NOMO-1 (cell line): Measurements from ENCODE around the gene LAMTOR1.
A peak's percentile ranks its signal among the peaks of the same experiment; 100 is the strongest.

Source experiments
- DNase-seq, 2 experiments: peaks; one replicate each; lab custom pipeline; 2025; ENCODE audit not compliant: unreplicated experiment in 2 of 2; lab: John Stamatoyannopoulos, UW

Gene LAMTOR1

DNA sequence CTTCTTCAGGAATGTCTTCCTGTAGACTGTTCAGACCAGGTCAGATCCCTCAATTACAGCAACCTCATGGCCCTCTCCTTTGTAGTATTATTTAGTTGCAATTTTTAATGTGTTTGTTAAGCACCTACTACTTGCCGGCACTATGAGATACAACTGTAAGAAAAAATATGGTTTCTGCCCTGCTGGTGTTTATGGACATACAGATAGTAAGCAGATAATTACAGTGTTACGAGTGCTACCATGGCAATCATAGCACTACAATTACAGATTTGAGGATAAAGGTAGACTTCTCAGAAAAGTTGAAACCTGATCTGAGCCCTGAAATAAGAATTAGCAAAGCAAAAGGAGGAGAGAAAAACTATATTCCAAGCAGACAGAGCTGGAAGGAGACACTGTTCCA is 19.7 kb downstream of the LAMTOR1 start:
- no peak for DNase-seq

DNA sequence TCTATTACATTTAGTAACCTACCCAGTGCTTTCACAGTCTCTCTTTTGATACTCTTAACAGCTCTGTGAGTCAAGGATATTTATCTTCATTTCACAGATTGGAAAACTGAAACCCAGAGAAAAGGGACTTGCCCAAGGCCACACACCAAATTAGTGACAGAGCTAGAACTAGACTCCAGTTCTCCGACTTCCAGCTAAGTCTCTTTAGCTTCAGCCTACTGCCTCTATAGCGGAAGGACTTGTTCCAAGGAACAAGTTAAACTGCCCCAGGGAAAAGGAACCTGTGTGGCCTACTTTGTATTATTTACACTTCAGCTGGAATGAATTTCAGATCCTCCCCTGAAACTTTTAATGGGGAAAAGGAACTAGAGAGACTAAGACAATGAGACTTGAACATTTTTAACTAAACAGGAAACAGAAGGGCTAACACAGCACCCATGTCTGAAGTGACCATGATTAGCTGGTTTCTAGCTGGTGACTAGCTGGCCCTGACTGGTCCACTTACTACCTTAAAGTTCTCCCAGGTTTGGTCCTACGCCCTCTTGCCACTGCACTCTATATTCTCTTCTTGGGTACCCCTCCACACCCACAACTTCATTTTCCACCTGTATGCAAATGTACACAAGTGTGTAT is 21.2 kb downstream of the LAMTOR1 start:
- no peak for DNase-seq

DNA sequence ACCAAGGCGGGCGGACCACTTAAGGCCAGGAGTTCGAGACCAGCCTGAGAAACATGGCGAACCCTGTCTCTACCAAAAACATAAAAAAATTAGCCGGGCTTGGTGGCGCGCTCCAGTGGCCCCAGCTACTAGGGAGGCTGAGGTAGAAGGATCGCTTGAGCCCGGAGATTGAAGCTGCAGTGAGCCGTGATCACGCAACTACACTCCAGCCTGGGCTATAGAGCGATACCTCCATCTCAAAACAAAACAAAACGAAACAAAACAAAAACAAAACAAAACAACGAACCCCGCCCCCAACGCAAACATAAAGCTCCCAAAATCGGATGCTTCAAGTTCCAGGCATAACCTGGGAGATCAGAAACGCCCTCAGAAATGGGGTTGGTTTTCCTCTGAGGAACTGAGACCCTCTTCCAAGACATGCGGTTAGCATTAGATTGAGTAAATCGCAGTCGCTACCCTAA is 21.9 kb downstream of the LAMTOR1 start:
- DNase-seq = no peak

DNA sequence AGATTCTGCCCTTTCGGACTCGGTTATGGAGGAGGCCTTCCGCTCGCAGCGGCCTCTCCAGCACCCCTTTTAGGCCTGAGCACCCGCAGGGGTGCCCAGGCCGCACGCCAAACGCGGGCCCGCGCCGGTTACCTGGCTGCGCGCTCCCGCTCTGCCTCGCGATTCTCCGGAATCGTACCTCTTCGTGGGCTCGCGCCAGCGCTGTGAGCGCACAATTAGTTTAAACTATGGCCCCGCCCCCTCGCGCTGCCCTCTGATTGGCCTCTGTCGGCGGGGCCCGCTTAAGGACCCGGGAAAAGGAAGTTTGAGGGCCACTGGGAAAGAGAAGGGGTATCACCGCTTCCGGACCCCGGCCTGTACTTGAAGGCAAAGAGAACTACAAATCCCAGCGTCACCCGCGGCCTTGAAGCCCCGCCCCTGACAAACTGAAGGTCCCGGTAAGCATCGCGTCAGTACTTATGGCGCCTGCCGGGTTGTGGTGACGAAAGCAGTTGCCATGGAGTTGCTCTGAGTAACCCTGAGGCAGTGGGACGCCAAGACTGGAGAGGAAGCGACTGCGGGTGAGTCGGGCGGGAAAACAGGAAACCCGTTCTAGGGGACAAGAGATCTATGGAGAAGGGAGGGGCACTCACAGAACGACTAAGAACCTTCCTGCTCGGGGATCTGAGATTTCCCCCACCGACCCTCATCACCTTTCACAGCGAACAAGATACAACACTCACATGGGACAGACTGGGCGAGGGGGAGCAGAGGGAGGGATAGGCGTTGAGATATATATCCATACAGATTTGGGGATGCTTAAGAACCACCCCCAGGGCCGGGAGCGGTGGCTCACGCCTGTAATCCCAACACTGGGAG is 22.5 kb downstream of the LAMTOR1 start, which contains the start of the genes LRRC51 and NUMA1:
LRRC51 (plus strand) TSS at position 525 of the 858 bp plus-strand sequence. CDS start 8,234 bp downstream, outside the sequence.
NUMA1 (minus strand) TSS at position 217 of the 858 bp plus-strand sequence. CDS start 44,599 bp downstream, outside the sequence.
- DNase-seq = peak; percentile 100

DNA sequence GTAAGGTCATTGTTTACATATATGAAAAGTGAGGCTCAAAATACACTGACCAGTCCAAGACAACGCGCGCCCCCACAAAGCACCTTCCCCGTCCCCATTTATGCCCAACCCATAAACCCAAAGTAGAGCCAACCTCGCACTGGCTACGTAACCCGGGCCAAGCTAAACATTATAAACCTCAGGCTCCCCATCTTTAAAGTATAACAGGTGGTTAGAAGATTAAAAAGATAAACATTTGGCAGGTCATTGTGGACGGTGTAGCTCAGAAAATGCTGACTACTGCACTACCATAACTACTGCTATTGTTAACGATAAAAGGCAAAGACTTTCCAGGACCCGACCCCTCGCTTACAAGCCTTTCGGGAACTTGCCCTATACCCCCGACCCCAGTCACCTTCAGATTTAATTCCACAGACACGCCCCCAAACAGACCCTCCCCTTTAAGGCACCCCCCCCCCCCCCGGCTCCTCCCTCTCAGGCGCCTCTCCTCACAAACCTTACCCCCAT is 23.2 kb downstream of the LAMTOR1 start:
- no peak for DNase-seq

DNA sequence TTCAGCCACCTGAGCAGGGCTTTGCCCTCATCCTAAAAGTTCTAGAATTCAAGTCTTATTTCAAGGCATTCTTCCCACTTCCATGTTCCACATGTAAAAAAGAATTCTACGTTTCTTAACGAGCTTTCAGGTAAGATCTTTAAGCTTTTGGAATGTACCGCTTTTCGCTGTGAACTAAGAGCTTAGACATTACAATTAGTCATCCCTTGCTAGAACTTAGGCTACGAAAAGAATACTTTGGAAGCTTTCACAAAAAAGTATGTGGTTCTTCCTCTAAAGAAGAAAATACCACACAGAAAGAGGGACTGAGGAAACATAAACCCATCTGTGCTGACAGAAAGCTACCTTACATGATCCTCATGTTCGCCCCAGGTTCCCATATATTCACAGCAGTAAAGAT is 24.6 kb downstream of the LAMTOR1 start:
- no peak for DNase-seq

DNA sequence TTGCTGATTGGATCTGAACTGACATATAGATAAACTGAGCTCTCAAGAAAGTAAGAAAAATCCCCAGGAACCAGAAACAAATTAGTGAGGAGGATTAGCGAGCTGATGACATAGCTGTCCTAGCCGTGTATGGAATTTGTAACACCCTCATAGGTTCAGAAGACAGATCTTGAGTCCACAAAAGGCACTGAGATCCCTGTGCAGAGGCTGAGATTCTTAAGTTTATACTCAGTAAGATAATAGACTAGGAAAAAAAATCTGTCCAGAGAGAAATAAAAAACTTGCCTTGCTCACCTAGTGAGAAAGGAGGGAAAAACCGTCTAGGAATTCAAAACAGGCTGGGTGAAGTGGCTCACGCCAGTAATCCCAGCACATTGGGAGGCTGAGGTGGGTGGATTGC is 27.3 kb downstream of the LAMTOR1 start:
- no peak for DNase-seq

DNA sequence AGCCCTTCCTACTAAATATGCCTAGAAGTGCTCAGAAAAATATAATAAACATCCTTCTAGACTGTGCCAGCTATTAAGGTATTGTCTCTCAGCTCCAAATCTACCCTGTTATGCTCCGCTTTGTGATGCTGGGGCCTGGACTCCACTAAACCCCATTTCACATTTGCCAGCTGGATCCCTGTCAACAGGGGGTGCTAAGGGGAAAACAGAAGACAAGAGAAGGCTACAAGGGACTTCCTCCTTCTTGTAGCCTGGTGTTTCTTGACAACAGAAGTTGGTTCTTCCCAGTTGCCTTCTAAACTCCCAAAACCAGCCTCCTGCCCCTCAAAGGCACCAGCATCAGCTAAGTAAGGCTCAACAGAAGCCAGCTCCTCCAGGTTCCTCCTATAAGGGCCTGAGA is 28.0 kb downstream of the LAMTOR1 start:
- peak; percentile 14 to 19 for DNase-seq

DNA sequence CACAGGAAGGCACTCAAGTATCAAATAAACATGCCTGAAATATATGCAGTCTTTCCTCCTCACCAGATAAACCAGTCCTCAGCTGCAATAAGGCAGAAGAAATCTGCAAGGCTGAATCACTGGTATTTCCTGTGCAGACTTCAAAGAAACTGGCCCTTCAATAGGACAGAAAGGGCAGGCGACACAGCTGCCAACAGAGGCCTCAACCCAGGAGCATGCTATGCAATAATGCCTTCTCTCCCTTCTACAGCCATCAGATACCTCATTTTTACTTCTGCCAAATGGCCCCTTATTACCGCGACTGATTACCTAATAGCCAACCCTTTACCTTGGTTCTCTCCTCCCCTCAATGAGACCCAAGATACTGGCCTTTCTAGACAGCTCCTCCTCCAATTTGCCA is 30.7 kb downstream of the LAMTOR1 start:
- DNase-seq = no peak

DNA sequence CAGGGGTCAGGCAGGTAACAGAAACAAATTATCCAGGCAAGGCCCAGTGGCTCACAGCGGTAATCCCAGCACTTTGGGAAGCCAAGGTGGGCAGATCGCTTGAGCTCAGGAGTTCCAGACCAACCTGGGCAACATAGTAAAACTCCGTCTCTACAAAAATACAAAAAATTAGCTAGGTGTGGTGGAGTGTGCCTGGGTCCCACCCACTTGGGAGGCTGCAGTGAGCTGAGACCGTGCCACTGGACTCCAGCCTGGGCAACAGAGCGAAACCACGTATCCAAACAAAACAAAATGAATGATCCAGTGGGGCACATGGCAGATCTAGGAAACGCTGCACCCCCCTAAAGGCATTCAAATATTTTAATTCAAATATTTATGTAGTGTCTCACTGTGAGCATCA is 32.6 kb downstream of the LAMTOR1 start:
- DNase-seq = no peak

DNA sequence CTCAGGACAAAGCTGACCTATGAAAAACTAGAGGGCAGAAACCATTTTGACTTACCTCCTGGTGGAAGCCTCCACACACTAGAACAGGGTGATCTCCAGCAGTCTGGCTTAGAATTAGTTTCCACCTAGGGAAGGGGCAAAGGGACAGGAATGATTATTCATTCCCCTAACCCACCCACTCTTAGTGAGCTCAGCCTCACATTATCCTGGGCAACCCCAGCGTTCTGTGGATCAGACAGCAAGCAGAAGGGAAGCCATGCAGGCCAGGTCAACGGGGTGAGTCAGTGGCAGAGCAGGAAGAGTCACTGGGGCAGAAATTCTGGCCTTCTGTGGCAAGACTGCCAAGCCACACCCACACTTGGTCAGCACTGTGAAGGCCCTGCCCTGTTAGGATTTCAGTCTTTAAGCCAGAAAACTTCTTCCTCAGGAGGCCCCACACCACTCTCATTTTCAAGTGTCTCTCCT is 33.3 kb downstream of the LAMTOR1 start:
- DNase-seq = peak; percentile 85 to 89

DNA sequence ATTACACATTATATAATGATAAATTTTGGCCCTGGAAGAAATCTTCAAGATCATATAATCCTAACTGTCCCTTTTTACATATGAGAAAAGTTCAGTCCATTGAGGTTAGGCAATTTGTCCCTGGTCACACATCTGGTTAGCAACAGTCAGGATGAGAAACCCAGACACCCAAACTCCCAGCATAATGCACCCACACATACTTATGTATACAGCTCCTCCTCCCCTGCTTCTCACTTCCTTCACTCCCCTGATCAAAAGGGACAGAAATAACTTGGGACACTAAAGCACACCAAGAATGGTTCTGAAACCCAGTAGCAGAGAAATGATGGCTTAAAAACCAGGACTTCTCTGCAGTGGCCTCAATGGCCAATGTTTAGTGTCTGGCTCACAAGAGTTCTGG is 33.9 kb downstream of the LAMTOR1 start:
- DNase-seq = no peak

DNA sequence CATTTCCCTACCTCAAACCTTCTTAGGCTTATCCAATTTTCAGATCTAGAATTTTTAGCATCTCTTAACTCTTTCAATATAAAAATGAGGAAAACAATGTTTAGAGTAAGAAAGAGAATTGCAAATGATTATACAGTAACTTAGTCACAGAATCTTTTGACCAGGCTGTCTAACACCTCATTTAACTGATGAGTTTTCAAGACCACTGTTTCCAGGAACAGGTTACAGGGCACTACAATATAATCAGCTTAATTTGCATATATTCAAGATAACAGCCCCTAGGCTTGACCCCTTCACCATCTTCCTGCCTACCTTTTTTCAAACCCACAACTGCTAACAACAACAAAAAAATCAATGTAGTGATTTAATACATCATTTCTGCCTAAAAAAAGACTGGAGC is 35.4 kb downstream of the LAMTOR1 start:
- DNase-seq = no peak

DNA sequence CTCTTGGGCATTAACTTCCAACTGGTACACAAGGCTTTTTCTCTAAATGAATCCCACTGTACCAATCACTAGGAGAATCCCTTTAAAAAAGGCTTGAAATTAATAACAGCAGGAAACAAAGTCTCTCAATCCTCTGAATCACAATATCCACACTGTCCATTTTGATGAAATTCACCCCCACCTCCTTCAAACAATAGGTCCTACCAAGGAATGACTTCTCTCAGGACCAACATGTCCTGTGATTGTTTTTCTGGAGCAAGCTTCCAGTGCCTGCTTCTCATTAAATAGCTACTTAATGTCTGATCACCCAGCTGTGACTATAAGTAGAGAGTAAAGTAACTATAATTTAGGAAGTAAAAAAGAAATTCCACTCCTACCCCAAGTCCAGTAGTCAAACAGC is 35.8 kb downstream of the LAMTOR1 start:
- no peak for DNase-seq

DNA sequence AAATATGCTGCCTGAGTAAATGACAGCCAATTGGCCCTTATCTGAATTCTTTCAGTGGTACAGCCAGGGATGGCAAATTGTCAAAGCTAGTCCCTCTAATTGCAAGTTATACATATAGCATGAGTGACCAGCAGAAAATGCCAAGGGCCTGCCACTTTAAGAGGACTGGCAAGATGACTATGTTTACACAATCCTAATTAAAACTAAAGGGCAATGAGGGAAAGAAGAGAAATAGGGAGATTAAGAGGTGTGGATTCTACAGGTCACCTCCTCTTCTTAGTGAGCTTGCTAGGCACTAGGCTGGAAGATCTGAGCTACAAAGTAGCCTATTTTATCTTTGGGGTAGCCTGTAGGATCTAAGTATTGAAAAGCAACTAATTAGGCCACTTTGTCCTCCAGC is 36.2 kb downstream of the LAMTOR1 start:
- no peak for DNase-seq

DNA sequence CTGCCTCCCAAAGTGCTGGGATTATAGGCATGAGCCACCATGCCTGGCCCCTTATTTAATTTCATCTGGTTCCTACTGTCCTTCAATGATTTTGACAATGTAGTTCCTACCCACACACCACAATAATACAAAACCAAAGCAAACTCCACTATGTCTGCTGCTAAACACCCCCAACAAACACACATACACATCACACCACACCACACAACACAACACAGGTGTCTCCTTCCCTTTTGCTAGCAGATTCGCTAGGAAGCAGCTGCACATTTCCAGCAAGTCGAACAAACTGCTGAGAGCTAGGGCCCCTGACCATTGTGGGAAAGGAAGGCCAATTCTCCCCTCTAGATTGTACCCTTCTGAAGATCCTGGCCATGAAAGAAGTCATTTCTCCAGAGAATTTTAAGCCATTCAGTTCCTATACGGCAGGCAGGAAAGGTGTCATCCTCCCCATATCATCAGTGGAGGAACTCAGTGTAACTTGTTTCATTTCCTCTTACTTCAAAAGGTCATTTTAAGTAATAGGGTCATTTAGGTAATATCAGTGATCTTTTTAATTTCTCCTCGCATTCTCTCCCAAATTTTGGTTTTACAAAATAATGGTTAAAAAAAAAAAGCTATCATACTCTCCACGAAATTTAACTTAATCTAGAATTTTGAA is 41.2 kb downstream of the LAMTOR1 start:
- DNase-seq = peak; percentile 5 to 63

DNA sequence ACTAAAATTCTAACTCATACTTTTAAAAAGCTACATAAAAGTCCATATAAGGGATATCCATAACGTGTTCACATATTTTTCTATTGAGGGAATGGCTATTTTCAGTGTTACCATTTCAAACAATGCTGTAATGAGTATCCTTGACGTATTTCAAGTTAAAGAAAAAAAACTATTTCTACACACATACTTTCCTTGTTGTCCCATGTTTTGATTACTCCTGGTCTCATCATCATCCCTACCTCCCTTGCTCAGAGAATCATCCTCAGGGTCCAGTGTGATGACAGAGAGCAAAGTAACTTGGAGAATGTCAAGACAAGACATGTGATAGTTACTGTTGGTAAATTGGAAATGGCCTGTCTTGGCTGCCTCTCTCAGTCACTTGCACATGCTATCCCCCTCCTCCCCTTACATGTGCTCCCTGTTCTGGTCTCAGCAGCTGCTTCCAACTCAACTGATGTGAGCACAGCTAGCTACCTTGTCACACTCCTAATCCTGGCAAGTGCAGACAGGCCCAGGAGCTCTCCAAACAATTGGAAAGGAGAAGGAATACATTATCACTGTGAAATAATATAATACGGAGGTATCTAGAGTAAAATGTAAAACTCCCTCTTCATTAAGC is 44.6 kb downstream of the LAMTOR1 start:
- no peak for DNase-seq

DNA sequence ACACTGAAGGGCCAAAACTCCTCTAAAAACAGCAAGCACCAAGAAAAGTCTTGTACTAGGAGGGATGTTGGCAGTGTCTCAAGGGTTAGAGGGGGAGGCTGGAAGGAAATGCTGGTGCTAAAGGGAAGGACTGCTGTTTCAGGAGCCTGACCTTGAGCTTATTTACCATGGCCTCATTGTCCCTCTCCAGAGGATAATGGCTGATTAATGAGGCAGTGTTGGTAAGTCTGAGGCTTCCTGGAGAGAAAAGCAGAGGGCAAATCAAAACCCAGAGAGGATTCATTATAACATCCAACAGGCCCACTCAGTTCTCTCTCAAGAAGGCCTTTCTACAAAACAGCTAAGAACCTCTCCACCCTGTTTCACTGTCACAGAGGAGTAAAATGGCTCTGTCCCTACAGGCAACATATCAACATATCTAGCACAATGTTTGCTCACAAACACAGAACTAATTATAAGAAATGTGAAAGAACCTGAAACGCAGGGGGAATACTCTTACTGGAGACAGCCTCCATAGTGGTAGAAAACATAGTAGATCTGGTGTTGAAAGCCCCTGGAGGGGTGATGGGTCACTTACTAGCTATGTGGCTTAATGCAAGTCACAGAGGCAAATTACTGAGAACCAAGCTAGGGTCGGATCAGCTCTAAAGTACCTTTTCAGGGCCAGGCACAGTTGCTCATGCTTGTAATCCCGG is 54.2 kb downstream of the LAMTOR1 start:
- DNase-seq = no peak
